ENCODE results near the gene WDR48.

Gene WDR48

GRCh38 chr3:39064646-39065045 is 12.8 kb downstream of the WDR48 start:
- no peak for TF ChIP-seq CTCF (IDR thresholded peaks at IDR 0.05; ENCODE audit: low read depth, low read length)
- DNase-seq (ENCODE audit: extremely low read depth, low read depth) = no peak

- peak; percentile 57 for TF ChIP-seq CTCF (IDR thresholded peaks at IDR 0.05; ENCODE audit: low read depth, low read length)
- DNase-seq (ENCODE audit: extremely low read depth, low read depth) = no peak
Measured at GRCh38 chr3:39065197-39065596, 13.4 kb downstream of the WDR48 start.

- DNase-seq (ENCODE audit: extremely low read depth, low read depth) = no peak
- no peak for TF ChIP-seq CTCF (IDR thresholded peaks at IDR 0.05; ENCODE audit: low read depth, low read length)
Measured at GRCh38 chr3:39067286-39067685, 15.5 kb downstream of the WDR48 start.

GRCh38 chr3:39068556-39068955 is 16.7 kb downstream of the WDR48 start:
- DNase-seq (ENCODE audit: extremely low read depth, low read depth) = no peak
- no peak for TF ChIP-seq CTCF (IDR thresholded peaks at IDR 0.05; ENCODE audit: low read depth, low read length)

- DNase-seq (ENCODE audit: extremely low read depth, low read depth) = no peak
- TF ChIP-seq CTCF (IDR thresholded peaks at IDR 0.05; ENCODE audit: low read depth, low read length) = no peak
Measured at GRCh38 chr3:39075910-39076309, 24.1 kb downstream of the WDR48 start.

GRCh38 chr3:39079530-39079929 is 27.7 kb downstream of the WDR48 start:
- DNase-seq (ENCODE audit: extremely low read depth, low read depth) = no peak
- TF ChIP-seq CTCF (IDR thresholded peaks at IDR 0.05; ENCODE audit: low read depth, low read length) = no peak

GRCh38 chr3:39080026-39080425 is 28.2 kb downstream of the WDR48 start:
- TF ChIP-seq CTCF (IDR thresholded peaks at IDR 0.05; ENCODE audit: low read depth, low read length) = no peak

More at GRCh38 chr3:39080026-39080425, 28.2 kb downstream of the WDR48 start:
- no peak for DNase-seq (ENCODE audit: extremely low read depth, low read depth)

All from AG09319 (cell line).